ENCODE data around the gene E2F4. TPM values are rescaled to one million over a fixed set of nuclear protein-coding genes. Genes with fewer than 3 reads are reported as not detected.

E2F4 gene
- total RNA-seq, 1 experiment from 2014 or later: 114 TPM

- Histone ChIP-seq H3K27me3 (ENCODE audit: insufficient read depth, low read length) (no peaks in the 10 kb centered on the region), H3K27ac (ENCODE audit: low read depth, low read length) (peak overlapping the region; percentile 58; the same call in 1 of the 2 replicates), H3K4me1 (ENCODE audit: control insufficient read depth in 1 of 2, insufficient read depth in 2 of 2, low read length in 2 of 2) (peaks cover 27 to 40% of the 10 kb centered on the region in 2 experiments), H4K20me1 (ENCODE audit: insufficient read depth) (no peaks in the 10 kb centered on the region), H3K79me2 (ENCODE audit: insufficient read depth, low read length) (no peaks in the 10 kb centered on the region; the same call in 1 of the 2 replicates), H3K9me2 (ENCODE audit: insufficient read depth) (no peaks in the 10 kb centered on the region), H3K9ac (ENCODE audit: low read length) (peak overlapping the region; percentile 52; the same call in 1 of the 2 replicates), H2AFZ (ENCODE audit: low read depth, low read length, poor library complexity, severe bottlenecking) (no peak overlapping the region), H3K36me3 (ENCODE audit: control insufficient read depth in 1 of 2, insufficient read depth in 2 of 2, low read length in 2 of 2) (no peaks in the 10 kb centered on the region), H3K4me3 (replicated peaks in 1 of 2; ENCODE audit: low read depth in 1 of 2, low read length in 2 of 2) (peak overlapping the region in 1 of 2 experiments; percentile 26; a peak in 1 of 4 replicates), H3K4me2 (ENCODE audit: low read length) (peak overlapping the region; percentile 65), H3K9me3 (ENCODE audit: control insufficient read depth in 1 of 2, insufficient read depth in 1 of 2, low read depth in 1 of 2, low read length in 2 of 2) (no peaks in the 10 kb centered on the region)
- ChIA-PET CTCF (no interaction called here), POLR2A (no interaction called here), RAD21 (ENCODE audit: low non-redundant PET in 1 of 2, low total read pairs in 2 of 2, uncharacterized antibody in 2 of 2, unreplicated experiment in 2 of 2) (no interaction called here)
- no TSS peak for BruUV-seq (replicated peaks)
- ATAC-seq (no peak), DNase-seq (ENCODE audit: low read depth, low spot score) (no peak)
- no peak for TF ChIP-seq EZH2phosphoT487 (IDR thresholded peaks at IDR 0.05; ENCODE audit: borderline replicate concordance)
- intact Hi-C loops (cut with micrococcal nuclease): no loop called here
Observed at GRCh38 chr16:67165121-67166078, 26.6 kb upstream of the E2F4 start.

GRCh38 chr16:67166110-67166547, 25.8 kb upstream of the E2F4 start:
- H4K20me1 ChIP-seq (ENCODE audit: insufficient read depth): no peaks in the 10 kb centered on the region
- BruUV-seq (replicated peaks): no TSS peak
- DNase-seq (ENCODE audit: low read depth, low spot score): no peak
- H3K79me2 ChIP-seq (ENCODE audit: insufficient read depth, low read length): peaks cover 3% of the 10 kb centered on the region; the same call in 1 of the 2 replicates
- H3K27ac ChIP-seq (ENCODE audit: low read depth, low read length): no peak overlapping the region
- ChIA-PET RAD21 (ENCODE audit: low non-redundant PET in 1 of 2, low total read pairs in 2 of 2, uncharacterized antibody in 2 of 2, unreplicated experiment in 2 of 2) (no interaction called here), CTCF (interaction anchor here (0.8 to 5.6 kb wide), 2 partner anchors 7 to 148 kb away, joined by 3 to 52 read pairs; partner anchors contain the start of genes FBXL8 and TRADD), POLR2A (no interaction called here)
- intact Hi-C loops (cut with micrococcal nuclease): no loop called here
- no peak overlapping the region for H3K4me2 ChIP-seq (ENCODE audit: low read length)
- no peak for ATAC-seq
- H3K9ac ChIP-seq (ENCODE audit: low read length): no peak overlapping the region
- peaks cover 32 to 40% of the 10 kb centered on the region in 2 experiments for H3K4me1 ChIP-seq (ENCODE audit: control insufficient read depth in 1 of 2, insufficient read depth in 2 of 2, low read length in 2 of 2)
- H3K27me3 ChIP-seq (ENCODE audit: insufficient read depth, low read length): no peaks in the 10 kb centered on the region
- no peaks in the 10 kb centered on the region for H3K9me3 ChIP-seq (ENCODE audit: control insufficient read depth in 1 of 2, insufficient read depth in 1 of 2, low read depth in 1 of 2, low read length in 2 of 2)
- no peak overlapping the region for H3K4me3 ChIP-seq (replicated peaks in 1 of 2; ENCODE audit: low read depth in 1 of 2, low read length in 2 of 2)
- H3K9me2 ChIP-seq (ENCODE audit: insufficient read depth): no peaks in the 10 kb centered on the region
- H2AFZ ChIP-seq (ENCODE audit: low read depth, low read length, poor library complexity, severe bottlenecking): no peak overlapping the region
- TF ChIP-seq POLR2A (IDR thresholded peaks at IDR 0.05; ENCODE audit: borderline replicate concordance, extremely low read depth, insufficient read depth, insufficient read length) (no peak), ZFX (IDR thresholded peaks at IDR 0.05) (no peak), ELF1 (IDR thresholded peaks at IDR 0.05; ENCODE audit: borderline replicate concordance, low read depth) (no peak), EZH2 (IDR thresholded peaks at IDR 0.05) (no peak), REST (IDR thresholded peaks at IDR 0.05; ENCODE audit: low read depth) (no peak), SP1 (IDR thresholded peaks at IDR 0.05; ENCODE audit: low read depth) (no peak), TCF7L2 (IDR thresholded peaks at IDR 0.05; ENCODE audit: borderline replicate concordance, extremely low read depth, insufficient read depth, insufficient read length) (no peak), EZH2phosphoT487 (IDR thresholded peaks at IDR 0.05; ENCODE audit: borderline replicate concordance) (no peak), SIN3A (IDR thresholded peaks at IDR 0.05; ENCODE audit: low read depth) (no peak), ZNF274 (IDR thresholded peaks at IDR 0.05; ENCODE audit: low read depth, low read length) (no peak), SRF (IDR thresholded peaks at IDR 0.05; ENCODE audit: low read depth) (no peak)
- no peaks in the 10 kb centered on the region for H3K36me3 ChIP-seq (ENCODE audit: control insufficient read depth in 1 of 2, insufficient read depth in 2 of 2, low read length in 2 of 2)

All from HCT116 (cell line).